ENCODE measurements around the gene MAEA.

GRCh38 chr4:1340861-1341260 lies 51.2 kb downstream of the MAEA start:
- no peak for TF ChIP-seq EZH2 (IDR thresholded peaks at IDR 0.05; ENCODE audit: insufficient read depth, poor library complexity, severe bottlenecking)
- TF ChIP-seq EZH2phosphoT487 (IDR thresholded peaks at IDR 0.05; ENCODE audit: insufficient read depth, low read depth): no peak
